NCI-H1436 treated with DMSO at 0.1 percent for 48 hours (cell line): Measurements from ENCODE around the gene DBN1.
"Not testable (repeated sequence)": the region's sequence is repeated elsewhere in the genome, so short reads cannot be mapped to it uniquely, and the experiment has no call there.

Experiments used
- DNase-seq: peaks from one replicate; lab custom pipeline; 2025; lab: John Stamatoyannopoulos, UW

DBN1 gene

GRCh38 chr5:177429248-177430040 is 44.0 kb downstream of the DBN1 start:
- DNase-seq = no peak

- no peak for DNase-seq
Observed at GRCh38 chr5:177428574-177429217, 44.7 kb downstream of the DBN1 start.

- no peak for DNase-seq
Observed at GRCh38 chr5:177427919-177428573, 45.4 kb downstream of the DBN1 start.

- no peak for DNase-seq
Observed at GRCh38 chr5:177427211-177427822, 46.1 kb downstream of the DBN1 start.

- no peak for DNase-seq
Observed at GRCh38 chr5:177426566-177427210, 46.7 kb downstream of the DBN1 start, which contains the start of gene GRK6. Gene GRK6 (plus strand): TSS chr5:177426676. CDS start chr5:177426846, 170 bp downstream.

GRCh38 chr5:177425801-177426565 is 47.5 kb downstream of the DBN1 start:
- peak; percentile 92 for DNase-seq

- no peak for DNase-seq
Observed at GRCh38 chr5:177425196-177425800, 48.1 kb downstream of the DBN1 start.

- no peak for DNase-seq
Observed at GRCh38 chr5:177423671-177424070, 49.8 kb downstream of the DBN1 start.

- no peak for DNase-seq
Observed at GRCh38 chr5:177421062-177421798, 52.2 kb downstream of the DBN1 start.

GRCh38 chr5:177420472-177420871 is 53.0 kb downstream of the DBN1 start:
- not testable (repeated sequence) for DNase-seq

GRCh38 chr5:177419046-177419445 is 54.4 kb downstream of the DBN1 start:
- DNase-seq = no peak

- not testable (repeated sequence) for DNase-seq
Observed at GRCh38 chr5:177417081-177417480, 56.4 kb downstream of the DBN1 start.

- DNase-seq = no peak
Observed at GRCh38 chr5:177414481-177414880, 59.0 kb downstream of the DBN1 start.

- DNase-seq = no peak
Observed at GRCh38 chr5:177412603-177413233, 60.7 kb downstream of the DBN1 start.

GRCh38 chr5:177410575-177410974 is 62.9 kb downstream of the DBN1 start:
- no peak for DNase-seq

- no peak for DNase-seq
Observed at GRCh38 chr5:177409043-177409801, 64.2 kb downstream of the DBN1 start, which contains the start of gene F12. Gene F12 (minus strand): TSS chr5:177409564. CDS start chr5:177409527, 37 bp downstream.
